G401 (cell line): ENCODE measurements around the gene DIAPH3. TPM values are rescaled to one million over a fixed set of nuclear protein-coding genes. Genes with fewer than 3 reads are reported as not detected.

Source experiments
- DNase-seq: peaks from one replicate; pipeline ENCODE4 v3.0.0-alpha.2; 2015; ENCODE audit warnings: low spot score
- in situ Hi-C: cut with HindIII; loops from 2 replicates; pipeline ENCODE4 v1.10.0; 2016; ENCODE audit warnings: low sequenced_read_pairs, mixed read lengths
- total RNA-seq: library from RNA; depleted of rRNA; stranded (reverse); fragments of >200 nt; shearing (Covaris generic); gene quantifications from 2 replicates; pipeline ENCODE4 v1.2.3, GENCODE V29; 2014

Gene DIAPH3
- total RNA-seq, 1 experiment from 2014 or later = 31.3 TPM

GRCh38 chr13:59906413-59907049, 257.2 kb downstream of the DIAPH3 start:
- in situ Hi-C loops = no loop called here
- DNase-seq = peak; percentile 38

GRCh38 chr13:59901191-59901590, 262.5 kb downstream of the DIAPH3 start:
- in situ Hi-C loops = no loop called here
- DNase-seq = no peak

- in situ Hi-C loops = no loop called here
Measured at GRCh38 chr13:59898066-59898465, 265.7 kb downstream of the DIAPH3 start.

GRCh38 chr13:59893266-59893665, 270.5 kb downstream of the DIAPH3 start:
- in situ Hi-C loops = no loop called here
- no peak for DNase-seq

More at GRCh38 chr13:59898066-59898465, 265.7 kb downstream of the DIAPH3 start:
- DNase-seq = no peak

GRCh38 chr13:59891053-59891452, 272.7 kb downstream of the DIAPH3 start:
- no peak for DNase-seq
- in situ Hi-C loops = no loop called here

GRCh38 chr13:59890054-59890453, 273.7 kb downstream of the DIAPH3 start:
- DNase-seq = no peak
- in situ Hi-C loops = no loop called here

- no peak for DNase-seq
- in situ Hi-C loops = no loop called here
Measured at GRCh38 chr13:59888408-59888807, 275.3 kb downstream of the DIAPH3 start.

GRCh38 chr13:59885076-59885475, 278.7 kb downstream of the DIAPH3 start:
- DNase-seq = no peak
- in situ Hi-C loops = no loop called here

GRCh38 chr13:59883885-59884284, 279.8 kb downstream of the DIAPH3 start:
- in situ Hi-C loops = no loop called here
- no peak for DNase-seq

- in situ Hi-C loops = no loop called here
- DNase-seq = no peak
Measured at GRCh38 chr13:59880468-59880867, 283.3 kb downstream of the DIAPH3 start.

- no peak for DNase-seq
- in situ Hi-C loops = no loop called here
Measured at GRCh38 chr13:59879281-59879680, 284.4 kb downstream of the DIAPH3 start.

- in situ Hi-C loops = no loop called here
- no peak for DNase-seq
Measured at GRCh38 chr13:59877933-59878332, 285.8 kb downstream of the DIAPH3 start.

- no peak for DNase-seq
Measured at GRCh38 chr13:59874973-59875372, 288.8 kb downstream of the DIAPH3 start.

GRCh38 chr13:59873856-59874255, 289.9 kb downstream of the DIAPH3 start:
- in situ Hi-C loops = no loop called here
- DNase-seq = no peak

More at GRCh38 chr13:59874973-59875372, 288.8 kb downstream of the DIAPH3 start:
- in situ Hi-C loops = no loop called here

- in situ Hi-C loops = no loop called here
- no peak for DNase-seq
Measured at GRCh38 chr13:59873309-59873708, 290.4 kb downstream of the DIAPH3 start.

- in situ Hi-C loops = no loop called here
- no peak for DNase-seq
Measured at GRCh38 chr13:59867867-59868266, 295.9 kb downstream of the DIAPH3 start.

GRCh38 chr13:59865398-59865797, 298.3 kb downstream of the DIAPH3 start:
- no peak for DNase-seq
- in situ Hi-C loops = no loop called here

GRCh38 chr13:59863621-59864020, 300.1 kb downstream of the DIAPH3 start:
- in situ Hi-C loops = no loop called here
- DNase-seq = no peak

- no peak for DNase-seq
- in situ Hi-C loops = no loop called here
Measured at GRCh38 chr13:59861676-59862075, 302.1 kb downstream of the DIAPH3 start.

GRCh38 chr13:59856281-59856810, 307.4 kb downstream of the DIAPH3 start:
- in situ Hi-C loops = no loop called here

More at GRCh38 chr13:59856281-59856810, 307.4 kb downstream of the DIAPH3 start:
- no peak for DNase-seq
